22Rv1 (cell line): ENCODE measurements around the gene IKZF5.

Source experiments
- CTCF ChIP-seq: fragments of 450-650 bp; IDR thresholded peaks from 2 replicates; pipeline ENCODE4 v1.5.1; 2017; ENCODE audit warnings: mild to moderate bottlenecking
- ZFX ChIP-seq: fragments of 450-650 bp; IDR thresholded peaks from 2 replicates; pipeline ENCODE4 v1.6.1; 2017; ENCODE audit warnings: antibody characterized with exemption, borderline replicate concordance

- TF ChIP-seq CTCF (no peak), ZFX (no peak)
These were observed 34.0 kb downstream of the IKZF5 start for GRCh38 chr10:122974543-122975064.
